IMR-90 (cell line): ENCODE data around the gene CFDP1. TPM values are rescaled to one million over a fixed set of nuclear protein-coding genes. Genes with fewer than 3 reads are reported as not detected.

Source experiments
- ATAC-seq: fragments of 200-7000 bp; cut with Tn5 transposase; 2 replicates; pipeline ENCODE4 v1.9.1; 2020; ENCODE audit warnings: low read depth, mild to moderate bottlenecking, moderate library complexity
- BruUV-seq: library from RNA; stranded (reverse); fragments of 400-500 nt; replicated peaks from 2 replicates; lab custom pipeline; 2021; lab: Mats Ljungman, UMichigan
- CTCF ChIA-PET: fragments of 300-600 bp; formaldehyde crosslinking; extraction: SDS; loops from one replicate; lab custom pipeline; 2021; ENCODE audit warnings: antibody characterized with exemption; lab: Yijun Ruan, JAX
- POLR2A ChIA-PET: fragments of 300-600 bp; sonication (Branson Sonifier 250); formaldehyde crosslinking; loops from one replicate; lab custom pipeline; 2022; ENCODE audit warnings: antibody characterized with exemption; ENCODE audit not compliant: unreplicated experiment; lab: Charles Lee
- DNase-seq: peaks from one replicate; pipeline ENCODE4 v3.0.0; 2013
- H2AFZ ChIP-seq: replicated peaks from 2 replicates; pipeline ENCODE3; 2013; ENCODE audit warnings: low read length, mild to moderate bottlenecking; ENCODE audit not compliant: poor library complexity
- H2AK5ac ChIP-seq: 2 replicates; pipeline ENCODE4 v1.6.1; 2013; ENCODE audit warnings: low read depth, low read length, inconsistent platforms
- H2AK9ac ChIP-seq: replicated peaks from 2 replicates; pipeline ENCODE3; 2013; ENCODE audit warnings: mild to moderate bottlenecking, low read depth, low read length, moderate library complexity; ENCODE audit not compliant: poor library complexity
- H2BK120ac ChIP-seq: 2 replicates; pipeline ENCODE4 v1.6.1; 2013; ENCODE audit warnings: low read depth, low read length, inconsistent platforms
- H2BK15ac ChIP-seq: 3 replicates; pipeline ENCODE4 v1.6.1; 2013; ENCODE audit warnings: low read depth, low read length, inconsistent platforms
- H2BK20ac ChIP-seq: 2 replicates; pipeline ENCODE4 v1.6.1; 2013; ENCODE audit warnings: low read depth, mild to moderate bottlenecking, inconsistent platforms, low read length, moderate library complexity
- H2BK5ac ChIP-seq: 2 replicates; pipeline ENCODE4 v1.6.1; 2013; ENCODE audit warnings: mild to moderate bottlenecking, low read depth, low read length, inconsistent platforms; ENCODE audit not compliant: poor library complexity, severe bottlenecking
- H3K14ac ChIP-seq: replicated peaks from 2 replicates; pipeline ENCODE4 v1.6.1; 2013; ENCODE audit warnings: low read depth, low read length, inconsistent platforms
- H3K18ac ChIP-seq: 2 replicates; pipeline ENCODE4 v1.6.1; 2013; ENCODE audit warnings: low read depth, low read length, control low read depth
- H3K23ac ChIP-seq: 2 replicates; pipeline ENCODE4 v1.6.1; 2013; ENCODE audit warnings: low read depth, low read length, inconsistent platforms
- H3K27ac ChIP-seq: 2 replicates; pipeline ENCODE4 v1.5.1; 2013; ENCODE audit warnings: mild to moderate bottlenecking, control low read depth, low read length; ENCODE audit not compliant: insufficient read depth
- H3K27me3 ChIP-seq: 2 replicates; pipeline ENCODE4 v1.6.1; 2013; ENCODE audit warnings: low read length; ENCODE audit not compliant: control insufficient read depth, insufficient read depth
- H3K36me3 ChIP-seq: 2 replicates; pipeline ENCODE4 v1.6.1; 2013; ENCODE audit warnings: low read length, mixed read lengths; ENCODE audit not compliant: control insufficient read depth, insufficient read depth
- H3K4ac ChIP-seq: 2 replicates; pipeline ENCODE4 v1.6.1; 2013; ENCODE audit warnings: low read depth, low read length, inconsistent platforms
- H3K4me1 ChIP-seq: 2 replicates; pipeline ENCODE4 v1.6.1; 2013; ENCODE audit warnings: low read length, mixed read lengths; ENCODE audit not compliant: control insufficient read depth, insufficient read depth
- H3K4me2 ChIP-seq: 2 replicates; pipeline ENCODE4 v1.6.1; 2013; ENCODE audit warnings: low read depth, mild to moderate bottlenecking, control low read depth, low read length, moderate library complexity
- H3K4me3 ChIP-seq: 2 replicates; pipeline ENCODE4 v1.5.1; 2013; ENCODE audit warnings: low read depth, mild to moderate bottlenecking, control low read depth, low read length, moderate library complexity; ENCODE audit not compliant: insufficient read depth
- H3K56ac ChIP-seq: 2 replicates; pipeline ENCODE4 v1.6.1; 2013; ENCODE audit warnings: low read length, inconsistent platforms; ENCODE audit not compliant: insufficient read depth; ENCODE audit errors: extremely low read depth
- H3K79me1 ChIP-seq, 2 experiments: 2 replicates each; pipeline ENCODE4 v1.6.1; 2013; ENCODE audit warnings: low read length in 2 of 2, inconsistent platforms in 1 of 2, low read depth in 1 of 2
- H3K9ac ChIP-seq: 2 replicates; pipeline ENCODE4 v1.6.1; 2013; ENCODE audit warnings: low read depth, low read length, control low read depth
- H3K9me1 ChIP-seq: 2 replicates; pipeline ENCODE4 v1.6.1; 2013; ENCODE audit warnings: low read length, inconsistent platforms; ENCODE audit not compliant: insufficient read depth
- H3K9me3 ChIP-seq: 2 replicates; pipeline ENCODE4 v1.6.1; 2013; ENCODE audit warnings: low read length; ENCODE audit not compliant: control insufficient read depth, insufficient read depth
- H4K20me1 ChIP-seq: 2 replicates; pipeline ENCODE4 v1.6.1; 2013; ENCODE audit warnings: low read length, inconsistent platforms; ENCODE audit not compliant: insufficient read depth
- H4K5ac ChIP-seq: 2 replicates; pipeline ENCODE4 v1.6.1; 2013; ENCODE audit warnings: mild to moderate bottlenecking, low read depth, low read length, control low read depth
- H4K8ac ChIP-seq, 2 experiments: 2 replicates each; pipeline ENCODE4 v1.6.1; 2013; ENCODE audit warnings: low read depth in 2 of 2, low read length in 2 of 2, control low read depth in 1 of 2, inconsistent platforms in 1 of 2
- H4K91ac ChIP-seq: 2 replicates; pipeline ENCODE4 v1.6.1; 2013; ENCODE audit warnings: low read depth, low read length, inconsistent platforms; ENCODE audit not compliant: insufficient read depth
- CEBPB ChIP-seq: IDR thresholded peaks from 2 replicates; pipeline ENCODE4 v1.6.1; 2012; ENCODE audit warnings: low read depth, low read length, improper control_type of control experiment
- CHD1 ChIP-seq: IDR thresholded peaks from 2 replicates; pipeline ENCODE4 v1.6.1; 2012; ENCODE audit warnings: low read depth, low read length, improper control_type of control experiment
- FOS ChIP-seq: fragments of 150-350 bp; IDR thresholded peaks from 2 replicates; pipeline ENCODE4 v1.6.1; 2016; ENCODE audit warnings: low read depth, low read length
- MAZ ChIP-seq: IDR thresholded peaks from 2 replicates; pipeline ENCODE4 v1.6.1; 2012; ENCODE audit warnings: low read depth, mild to moderate bottlenecking, low read length, improper control_type of control experiment, moderate library complexity, borderline replicate concordance
- MXI1 ChIP-seq: IDR thresholded peaks from 2 replicates; pipeline ENCODE4 v1.6.1; 2012; ENCODE audit warnings: low read depth, mild to moderate bottlenecking, low read length, moderate library complexity, borderline replicate concordance
- NFE2L2 ChIP-seq: fragments of 150-350 bp; IDR thresholded peaks from 2 replicates; pipeline ENCODE4 v1.6.1; 2016; ENCODE audit warnings: low read depth, mild to moderate bottlenecking, low read length
- RAD21 ChIP-seq: IDR thresholded peaks from 2 replicates; pipeline ENCODE4 v1.6.1; 2012; ENCODE audit warnings: low read length, improper control_type of control experiment
- RFX5 ChIP-seq: IDR thresholded peaks from 2 replicates; pipeline ENCODE4 v1.8.0; 2012; ENCODE audit warnings: low read depth, mild to moderate bottlenecking, low read length, moderate library complexity
- SMC3 ChIP-seq: fragments of 150-350 bp; IDR thresholded peaks from 2 replicates; pipeline ENCODE4 v1.6.1; 2016; ENCODE audit warnings: low read depth, mild to moderate bottlenecking, antibody characterized with exemption, low read length, moderate library complexity
- USF2 ChIP-seq: fragments of 150-350 bp; IDR thresholded peaks from 2 replicates; pipeline ENCODE4 v1.6.1; 2017; ENCODE audit warnings: mild to moderate bottlenecking, antibody characterized with exemption, low read length, low read depth
- WGBS, 2 experiments: methylation state at CpG; one replicate each; pipeline versions ENCODE4 v1.1.5 to v1.1.7; 2013; ENCODE audit warnings: missing lambda C conversion rate in 2 of 2; ENCODE audit not compliant: insufficient read length in 1 of 2; ENCODE audit errors: extremely low coverage in 2 of 2; 5-methylcytosine and 5-hydroxymethylcytosine counted together
- dilution Hi-C: fragments of 300-500 bp; cut with HindIII; formaldehyde crosslinking; loops from one replicate; pipeline ENCODE4 v1.14.3; 2018; ENCODE audit warnings: low sequenced_read_pairs; ENCODE audit not compliant: unreplicated experiment
- in situ Hi-C: fragments of 300-500 bp; cut with MboI; formaldehyde crosslinking; loops from 3 replicates; pipeline ENCODE4 v1.14.3; 2019; ENCODE audit warnings: low sequenced_read_pairs, inconsistent platforms, mixed read lengths
- intact Hi-C: fragments of 100-400 bp; cut with micrococcal nuclease; formaldehyde crosslinking; loops from 2 replicates; pipeline ENCODE4 v1.10.0; 2022
- polyA plus RNA-seq, 3 experiments: library from polyadenylated mRNA; depleted of rRNA; stranded (reverse); fragments of >200 nt; gene quantifications; 2 replicates each; pipeline ENCODE4 v1.2.3, GENCODE V29; 2012; ENCODE audit warnings: low replicate concordance in 1 of 3
- total RNA-seq: library from RNA; depleted of rRNA; stranded (reverse); fragments of >200 nt; gene quantifications from 2 replicates; pipeline ENCODE4 v1.2.3, GENCODE V29; 2012
- TF ChIP-seq, protein P1 (sequence below): fragments of 150-350 bp; IDR thresholded peaks from 2 replicates; pipeline ENCODE4 v1.6.1; 2016; ENCODE audit warnings: low read depth, mild to moderate bottlenecking, low read length, moderate library complexity, borderline replicate concordance

CFDP1 gene
- total and polyA plus RNA-seq, 2 of the 4 experiments (the other 2 are of a cell fraction), result 15.6 to 38.7 TPM

DNA sequence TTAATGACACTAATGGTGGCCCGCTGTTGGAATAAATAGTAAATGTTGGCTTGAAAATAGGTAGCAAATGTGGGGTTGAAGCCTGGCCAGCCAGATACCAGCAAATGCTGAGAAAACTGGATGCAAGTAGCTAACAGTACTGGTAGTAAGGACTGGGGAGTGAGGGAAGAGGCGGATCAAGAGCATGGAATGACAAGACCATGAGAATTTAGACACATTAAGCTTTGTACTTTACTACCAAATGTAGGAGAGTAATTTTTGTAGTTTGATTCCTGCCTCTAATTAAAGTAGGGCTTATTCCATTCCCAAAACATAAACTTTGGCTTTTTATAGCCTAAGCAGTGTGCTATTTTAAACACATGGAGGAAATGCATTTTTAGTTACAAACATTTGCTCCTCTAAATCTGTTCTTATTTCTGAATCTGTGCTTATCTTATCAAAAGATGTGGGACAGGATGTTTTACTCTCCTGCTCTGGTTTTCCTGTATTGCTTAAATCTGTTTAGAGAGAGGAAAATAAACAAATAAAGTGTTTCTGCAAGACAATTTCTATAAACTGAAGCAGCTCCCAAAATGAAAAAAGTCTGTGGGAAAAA is 44.1 kb downstream of the CFDP1 start:
- no peak overlapping the region; the same call in 1 of the 2 replicates for H4K5ac ChIP-seq
- H3K23ac ChIP-seq, result peak overlapping the region; percentile 75; the same call in 1 of the 2 replicates
- H2AK9ac ChIP-seq, result no peak overlapping the region
- no peak overlapping the region for H3K56ac ChIP-seq
- H3K27me3 ChIP-seq, result no peaks in the 10 kb centered on the region
- dilution Hi-C loops, result no loop called here
- peaks cover 13% of the 10 kb centered on the region for H3K4me1 ChIP-seq
- no peak overlapping the region for H2AFZ ChIP-seq
- peak overlapping the region; percentile 63; the same call in 1 of the 2 replicates for H3K27ac ChIP-seq
- peak overlapping the region; percentile 46; the same call in 1 of the 2 replicates for H3K9ac ChIP-seq
- H2BK5ac ChIP-seq, result peak overlapping the region; percentile 33
- peaks cover 11% of the 10 kb centered on the region for H3K36me3 ChIP-seq
- WGBS, 2 experiments, result no CpG with 5 or more reads among the region's 2 CpGs
- H2BK120ac ChIP-seq, result peak overlapping the region; percentile 31; the same call in 1 of the 2 replicates
- H3K14ac ChIP-seq, result peak overlapping the region; percentile 39; the same call in 1 of the 2 replicates
- peak; percentile 22 for DNase-seq
- H3K4me2 ChIP-seq, result peak overlapping the region; percentile 64; the same call in 1 of the 2 replicates
- H3K79me1 ChIP-seq, result peaks cover 13 to 39% of the 10 kb centered on the region in 2 experiments
- peak overlapping the region; percentile 68; the same call in 1 of the 2 replicates for H3K4ac ChIP-seq
- H3K9me3 ChIP-seq, result no peaks in the 10 kb centered on the region
- peak overlapping the region; percentile 46; the same call in 1 of the 2 replicates for H2AK5ac ChIP-seq
- no peak overlapping the region for H2BK15ac ChIP-seq
- intact Hi-C loops, result no loop called here
- ATAC-seq, result peak; percentile 55
- no peak overlapping the region for H3K4me3 ChIP-seq
- no TSS peak for BruUV-seq
- no peak overlapping the region for H4K91ac ChIP-seq
- H3K9me1 ChIP-seq, result peaks cover 6% of the 10 kb centered on the region
- POLR2A ChIA-PET, result no interaction called here
- H3K18ac ChIP-seq, result peak overlapping the region; percentile 50; the same call in 1 of the 2 replicates
- H4K20me1 ChIP-seq, result 0 out of 2 replicates have a peak, but pooled peaks cover 5% of the 10 kb centered on the region
- in situ Hi-C loops, result loop anchor here (5.0 kb wide), 1 partner anchor 157 kb away; no protein-coding TSS in a partner anchor
- CTCF ChIA-PET, result interaction anchor here (0.6 to 2.5 kb wide), 2 partner anchors 13 to 33 kb away, joined by 4 to 9 read pairs; no protein-coding TSS in a partner anchor
- no peak overlapping the region for H2BK20ac ChIP-seq
- TF ChIP-seq RFX5, result no peak
- no peak for TF ChIP-seq RAD21
- TF ChIP-seq CEBPB, result no peak
- no peak for TF ChIP-seq SMC3
- no peak for TF ChIP-seq FOS
- TF ChIP-seq CHD1, result no peak
- no peak for TF ChIP-seq NFE2L2
- no peak for TF ChIP-seq USF2
- TF ChIP-seq MAZ, result no peak
- TF ChIP-seq, protein P1, sequence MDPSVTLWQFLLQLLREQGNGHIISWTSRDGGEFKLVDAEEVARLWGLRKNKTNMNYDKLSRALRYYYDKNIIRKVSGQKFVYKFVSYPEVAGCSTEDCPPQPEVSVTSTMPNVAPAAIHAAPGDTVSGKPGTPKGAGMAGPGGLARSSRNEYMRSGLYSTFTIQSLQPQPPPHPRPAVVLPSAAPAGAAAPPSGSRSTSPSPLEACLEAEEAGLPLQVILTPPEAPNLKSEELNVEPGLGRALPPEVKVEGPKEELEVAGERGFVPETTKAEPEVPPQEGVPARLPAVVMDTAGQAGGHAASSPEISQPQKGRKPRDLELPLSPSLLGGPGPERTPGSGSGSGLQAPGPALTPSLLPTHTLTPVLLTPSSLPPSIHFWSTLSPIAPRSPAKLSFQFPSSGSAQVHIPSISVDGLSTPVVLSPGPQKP, result no peak
- TF ChIP-seq MXI1, result no peak
- peak overlapping the region in 1 of 2 experiments; percentile 27; a peak in 1 of 4 replicates for H4K8ac ChIP-seq
